A549 (cell line): ENCODE results near the gene PLCB4. TPM values are rescaled to one million over a fixed set of nuclear protein-coding genes. Genes with fewer than 3 reads are reported as not detected.

ENCODE experiments used
- ATAC-seq, 2 experiments: fragments of 200-7000 bp in 1 of 2; fragments of >200 bp in 1 of 2; cut with Nextera tagmentation in 1 of 2; cut with Tn5 transposase in 1 of 2; 3 replicates each; pipeline versions ENCODE4 v1.8.0 to v1.9.1; 2018 to 2020; ENCODE audit warnings: mild to moderate bottlenecking in 1 of 2, moderate library complexity in 1 of 2
- CTCF ChIA-PET: fragments of 300-600 bp; sonication (Branson Sonifier 250); formaldehyde crosslinking; extraction: SDS; loops from one replicate; lab custom pipeline; 2021; ENCODE audit warnings: antibody characterized with exemption, inconsistent platforms; lab: Yijun Ruan, JAX
- POLR2A ChIA-PET: fragments of 350-600 bp; formaldehyde crosslinking; extraction: SDS; loops from one replicate; lab custom pipeline; 2021; ENCODE audit warnings: antibody characterized with exemption, inconsistent platforms; lab: Yijun Ruan, JAX
- DNase-seq, 2 experiments: peaks; one replicate each; pipeline versions ENCODE4 v3.0.0 to v3.0.0-alpha.2; 2011 to 2016; ENCODE audit warnings: low read depth in 1 of 2, low spot score in 1 of 2
- FAIRE-seq: peaks from 2 replicates; lab custom pipeline; 2011; peaks lifted over from hg19 to GRCh38; lab: Jason Lieb, UNC
- H3K27ac ChIP-seq, 2 experiments: fragments of >200 bp; sonication (Bioruptor Twin); formaldehyde crosslinking; 3 replicates each; pipeline ENCODE4 v1.5.1; 2016 to 2017
- H3K4me1 ChIP-seq: fragments of >200 bp; sonication (Bioruptor Twin); formaldehyde crosslinking; 3 replicates; pipeline ENCODE4 v1.6.1; 2016
- H3K4me2 ChIP-seq: fragments of >200 bp; sonication (Bioruptor Twin); formaldehyde crosslinking; 3 replicates; pipeline ENCODE4 v1.6.1; 2016
- H3K4me3 ChIP-seq: fragments of >200 bp; sonication (Bioruptor Twin); formaldehyde crosslinking; 3 replicates; pipeline ENCODE4 v1.5.1; 2016
- H3K9me3 ChIP-seq: fragments of >200 bp; sonication (Bioruptor Twin); formaldehyde crosslinking; 3 replicates; pipeline ENCODE4 v1.6.1; 2016
- BHLHE40 ChIP-seq: IDR thresholded peaks from 2 replicates; pipeline ENCODE4 v1.6.1; 2012; ENCODE audit warnings: low read depth, low read length, inconsistent platforms
- CEBPB ChIP-seq, 2 experiments: fragments of >200 bp in 1 of 2; sonication (Bioruptor Twin) in 1 of 2; formaldehyde crosslinking in 1 of 2; IDR thresholded peaks; 2 replicates each; pipeline ENCODE4 v1.6.1; 2012 to 2016
- CTCF ChIP-seq: fragments of >200 bp; sonication (Bioruptor Twin); formaldehyde crosslinking; IDR thresholded peaks from 3 replicates; pipeline ENCODE4 v1.5.1; 2016
- E2F6 ChIP-seq: IDR thresholded peaks from 2 replicates; pipeline ENCODE4 v1.6.1; 2012; ENCODE audit warnings: low read depth, borderline replicate concordance
- EHMT2 ChIP-seq: fragments of 200-600 bp; sonication (generic); IDR thresholded peaks from 2 replicates; pipeline ENCODE4 v1.6.1; 2016; ENCODE audit warnings: antibody characterized with exemption, low read depth, mild to moderate bottlenecking, moderate library complexity
- FOSB ChIP-seq: fragments of 250-450 bp; sonication (Bioruptor Pico); IDR thresholded peaks from 2 replicates; pipeline ENCODE4 v1.5.0; 2020; ENCODE audit warnings: mild to moderate bottlenecking, moderate library complexity
- FOSL2 ChIP-seq, 2 experiments: fragments of 450-650 bp in 1 of 2; fragments of >200 bp in 1 of 2; sonication (Bioruptor Twin) in 1 of 2; formaldehyde crosslinking; IDR thresholded peaks; 2 replicates each; pipeline versions ENCODE4 v1.5.0 to v1.6.1; 2016 to 2020; ENCODE audit warnings: mild to moderate bottlenecking in 1 of 2, moderate library complexity in 1 of 2
- FOXS1 ChIP-seq: fragments of 250-450 bp; sonication (Bioruptor Pico); IDR thresholded peaks from 2 replicates; pipeline ENCODE4 v1.5.0; 2020; ENCODE audit warnings: mild to moderate bottlenecking, moderate library complexity
- HEYL ChIP-seq: fragments of 250-450 bp; sonication (Bioruptor Pico); IDR thresholded peaks from 2 replicates; pipeline ENCODE4 v1.8.0; 2021; ENCODE audit warnings: mild to moderate bottlenecking, moderate library complexity
- HOXB13 ChIP-seq: fragments of 250-450 bp; sonication (Bioruptor Pico); IDR thresholded peaks from 2 replicates; pipeline ENCODE4 v1.5.0; 2020; ENCODE audit warnings: low read depth, mild to moderate bottlenecking, moderate library complexity
- KDM1A ChIP-seq: fragments of 200-600 bp; sonication (generic); IDR thresholded peaks from 2 replicates; pipeline ENCODE4 v1.6.1; 2016; ENCODE audit warnings: low read depth, mild to moderate bottlenecking
- KDM5A ChIP-seq: fragments of 200-600 bp; sonication (generic); IDR thresholded peaks from 2 replicates; pipeline ENCODE4 v1.6.1; 2016; ENCODE audit warnings: antibody characterized with exemption, mild to moderate bottlenecking
- MAX ChIP-seq: IDR thresholded peaks from 2 replicates; pipeline ENCODE4 v1.6.1; 2012
- MAZ ChIP-seq: fragments of 150-350 bp; IDR thresholded peaks from 2 replicates; pipeline ENCODE4 v1.6.1; 2014; ENCODE audit warnings: antibody characterized with exemption, low read depth, low read length, borderline replicate concordance
- MYC ChIP-seq: IDR thresholded peaks from 2 replicates; pipeline ENCODE4 v1.6.1; 2012; ENCODE audit warnings: mild to moderate bottlenecking, inconsistent platforms, low read length, improper control_type of control experiment, borderline replicate concordance
- NPAS2 ChIP-seq: fragments of 250-450 bp; sonication (Bioruptor Pico); IDR thresholded peaks from 2 replicates; pipeline ENCODE4 v1.8.0; 2022; ENCODE audit warnings: mild to moderate bottlenecking, moderate library complexity, borderline replicate concordance
- NR3C1 ChIP-seq: fragments of >200 bp; sonication (Bioruptor Twin); formaldehyde crosslinking; IDR thresholded peaks from 3 replicates; pipeline ENCODE4 v1.6.1; 2017
- PHF8 ChIP-seq: fragments of 200-600 bp; sonication (generic); IDR thresholded peaks from 2 replicates; pipeline ENCODE4 v1.6.1; 2016; ENCODE audit warnings: low read depth, mild to moderate bottlenecking, antibody characterized with exemption, moderate library complexity, borderline replicate concordance
- RARB ChIP-seq: fragments of 250-450 bp; sonication (Bioruptor Pico); IDR thresholded peaks from 2 replicates; pipeline ENCODE4 v1.8.0; 2021; ENCODE audit warnings: mild to moderate bottlenecking, moderate library complexity
- RNF2 ChIP-seq: fragments of 200-600 bp; sonication (generic); IDR thresholded peaks from 2 replicates; pipeline ENCODE4 v1.6.1; 2016; ENCODE audit warnings: low read depth, mild to moderate bottlenecking, antibody characterized with exemption, moderate library complexity, borderline replicate concordance
- SMC3 ChIP-seq: fragments of >200 bp; sonication (Bioruptor Twin); formaldehyde crosslinking; IDR thresholded peaks from 3 replicates; pipeline ENCODE4 v1.6.1; 2018; ENCODE audit warnings: inconsistent platforms
- TP53 ChIP-seq: fragments of 250-450 bp; sonication (Bioruptor Pico); IDR thresholded peaks from 2 replicates; pipeline ENCODE4 v1.5.0; 2021; ENCODE audit warnings: mild to moderate bottlenecking, moderate library complexity
- ZC3H11A ChIP-seq: fragments of 450-650 bp; IDR thresholded peaks from 2 replicates; pipeline ENCODE4 v1.6.1; 2014; ENCODE audit warnings: antibody characterized with exemption, mild to moderate bottlenecking
- ZSCAN20 ChIP-seq: fragments of 250-450 bp; sonication (Bioruptor Pico); IDR thresholded peaks from 2 replicates; pipeline ENCODE4 v1.8.0; 2022; ENCODE audit warnings: mild to moderate bottlenecking, moderate library complexity
- WGBS: methylation state at CpG from one replicate; pipeline ENCODE4 v1.1.6; 2017; ENCODE audit errors: missing lambda C conversion rate; 5-methylcytosine and 5-hydroxymethylcytosine counted together
- polyA plus RNA-seq, 4 experiments: library from polyadenylated mRNA; depleted of rRNA in 3 of 4; stranded (reverse); fragments of >200 nt; fragmentation: RNase III in 1 of 4; extraction: RNeasy Plus Mini Kit Qiagen cat#74134 plus additional on column Dnase treatment in 1 of 4; gene quantifications; 2 replicates in 3 of 4; 3 replicates in 1 of 4; pipeline ENCODE4 v1.2.3, GENCODE V29; 2011 to 2017
- TF ChIP-seq, protein P1 (sequence below): fragments of 450-650 bp; IDR thresholded peaks from 2 replicates; pipeline ENCODE4 v1.6.1; 2014; ENCODE audit warnings: antibody characterized with exemption

The PLCB4 gene
- polyA plus RNA-seq, 2 of the 4 experiments (the other 2 are of a cell fraction) = 17.1 to 32.1 TPM

GRCh38 chr20:9139106-9139833 is 70.4 kb downstream of the PLCB4 start:
- ATAC-seq (no peak), FAIRE-seq (peak; percentile 7)
- Histone ChIP-seq H3K4me2 (no peak overlapping the region), H3K4me1 (no peaks in the 10 kb centered on the region), H3K27ac (no peak overlapping the region), H3K9me3 (0 out of 3 replicates have a peak, but pooled peaks cover 4% of the 10 kb centered on the region)
- 74% methylated on average over 3 of the region's 3 CpGs for WGBS
- TF ChIP-seq MAX (no peak), CTCF (no peak), SMC3 (no peak), FOSL2 (IDR thresholded peaks at IDR 0.05) (no peak), FOSL2 (CRISPR knock-in tag; IDR thresholded peaks at IDR 0.05) (no peak), TP53 (CRISPR knock-in tag) (no peak), HOXB13 (CRISPR knock-in tag) (no peak), CEBPB (IDR thresholded peaks at IDR 0.05) (no peak), KDM5A (no peak), HEYL (no peak)
- TF ChIP-seq, all 56 proteins: peak for 0
- no peak overlapping the region for H3K4me3 ChIP-seq
- no peak for DNase-seq
- CTCF ChIA-PET = interaction anchor here (0.6 to 1.5 kb wide), 5 partner anchors 40 to 1017 kb away, joined by 3 to 6 read pairs (median 3); no protein-coding TSS in a partner anchor
- POLR2A ChIA-PET = no interaction called here

DNA sequence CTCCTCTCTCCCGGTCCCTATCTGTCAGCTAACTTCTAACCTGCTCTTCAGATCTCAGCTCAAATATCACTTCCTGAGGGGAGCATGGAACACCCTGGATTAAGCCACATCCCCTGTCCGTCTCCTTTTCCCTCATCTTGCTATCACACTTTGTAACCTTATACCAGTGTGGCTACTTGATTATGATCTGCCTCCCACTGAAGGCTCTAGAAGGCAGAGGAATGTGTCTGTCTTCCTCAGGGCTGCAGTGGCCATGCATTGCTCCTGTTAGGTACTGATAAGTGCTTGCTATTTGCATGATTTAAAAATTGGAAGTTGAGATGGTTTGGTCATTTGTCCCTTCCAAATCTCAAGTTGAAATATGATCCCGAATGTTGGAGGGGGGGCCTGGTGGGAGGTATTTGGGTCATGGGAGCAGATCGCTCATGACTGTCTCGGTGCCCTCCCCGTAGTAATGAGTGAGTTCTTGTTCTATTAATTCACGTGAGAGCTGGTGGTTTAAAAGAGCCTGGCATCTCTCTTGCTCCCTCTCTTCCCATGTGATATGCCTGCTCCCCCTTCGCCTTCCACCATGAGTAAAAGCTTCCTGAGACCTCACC is 71.4 kb downstream of the PLCB4 start:
- ChIA-PET POLR2A (no interaction called here), CTCF (interaction anchor here (1.0 to 1.5 kb wide), 3 partner anchors 54 to 286 kb away, joined by 3 to 6 read pairs (median 3); no protein-coding TSS in a partner anchor)
- 0 out of 3 replicates have a peak, but pooled peaks cover 4% of the 10 kb centered on the region for H3K9me3 ChIP-seq
- no peak for ATAC-seq
- WGBS = 90% methylated on average over 8 of the region's 8 CpGs
- no peak overlapping the region for H3K27ac ChIP-seq
- FAIRE-seq = no peak
- H3K4me1 ChIP-seq = no peaks in the 10 kb centered on the region
- no peak for DNase-seq
- no peak overlapping the region for H3K4me3 ChIP-seq
- TF ChIP-seq RNF2 = no peak
- no peak overlapping the region for H3K4me2 ChIP-seq

DNA sequence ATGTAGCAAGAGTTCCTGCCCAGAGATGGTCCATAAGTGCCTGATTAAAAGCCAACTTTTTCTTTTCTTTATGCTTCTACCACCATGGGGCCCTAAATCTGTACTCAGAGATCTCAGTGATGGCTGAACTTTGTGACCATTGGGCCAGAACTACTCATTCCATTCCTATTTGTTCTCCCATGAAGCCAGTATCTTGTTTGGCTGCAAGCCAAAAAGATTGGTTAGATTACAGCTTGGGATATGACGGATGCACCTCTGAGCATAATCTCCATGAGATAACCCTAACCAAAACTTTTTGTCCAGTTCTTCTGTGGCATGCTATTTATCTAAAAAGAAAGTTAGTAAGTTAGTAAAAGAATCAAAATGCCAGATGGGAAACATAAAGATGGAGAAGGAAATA is 72.2 kb downstream of the PLCB4 start:
- no peak for TF ChIP-seq FOXS1
- TF ChIP-seq ZC3H11A = no peak
- TF ChIP-seq PHF8 = no peak
- no peak for TF ChIP-seq RARB
- no peak for TF ChIP-seq KDM1A
- TF ChIP-seq HOXB13 (CRISPR knock-in tag) = no peak
- TF ChIP-seq MYC = no peak
- TF ChIP-seq CEBPB (IDR thresholded peaks at IDR 0.05) = no peak
- TF ChIP-seq NPAS2 (CRISPR knock-in tag) = no peak
- TF ChIP-seq, protein P1, sequence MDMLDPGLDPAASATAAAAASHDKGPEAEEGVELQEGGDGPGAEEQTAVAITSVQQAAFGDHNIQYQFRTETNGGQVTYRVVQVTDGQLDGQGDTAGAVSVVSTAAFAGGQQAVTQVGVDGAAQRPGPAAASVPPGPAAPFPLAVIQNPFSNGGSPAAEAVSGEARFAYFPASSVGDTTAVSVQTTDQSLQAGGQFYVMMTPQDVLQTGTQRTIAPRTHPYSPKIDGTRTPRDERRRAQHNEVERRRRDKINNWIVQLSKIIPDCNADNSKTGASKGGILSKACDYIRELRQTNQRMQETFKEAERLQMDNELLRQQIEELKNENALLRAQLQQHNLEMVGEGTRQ = no peak
- TF ChIP-seq TP53 (CRISPR knock-in tag) = no peak
- no peak for TF ChIP-seq MAZ
- no peak for TF ChIP-seq NR3C1
- no peak for TF ChIP-seq E2F6
- no peak for TF ChIP-seq EHMT2
- TF ChIP-seq ZSCAN20 (CRISPR knock-in tag) = no peak
- TF ChIP-seq FOSB (CRISPR knock-in tag) = no peak
- no peak for TF ChIP-seq BHLHE40
- 100% methylated on average over 1 of the region's 1 CpG for WGBS
- DNase-seq (no peak), ATAC-seq (no peak), FAIRE-seq (peak; percentile 28)
- Histone ChIP-seq H3K27ac (no peak overlapping the region), H3K4me2 (no peak overlapping the region), H3K4me3 (no peak overlapping the region), H3K9me3 (0 out of 3 replicates have a peak, but pooled peaks cover 4% of the 10 kb centered on the region), H3K4me1 (no peaks in the 10 kb centered on the region)
- ChIA-PET POLR2A (no interaction called here), CTCF (no interaction called here)
